Loucy (cell line): Measurements from ENCODE around the gene SNRPF.

ENCODE experiments used
- H2AFZ ChIP-seq: fragments of 200-600 bp; sonication (generic); 2 replicates; pipeline ENCODE4 v1.6.0; 2016; ENCODE audit warnings: antibody characterized with exemption, mild to moderate bottlenecking, low read length, moderate library complexity
- H3F3A ChIP-seq: fragments of 200-600 bp; 2 replicates; pipeline ENCODE4 v1.6.0; 2016; ENCODE audit warnings: antibody characterized with exemption, low read depth, mild to moderate bottlenecking
- H3K27me3 ChIP-seq: fragments of 200-600 bp; sonication (generic); 2 replicates; pipeline ENCODE4 v1.6.1; 2014; ENCODE audit warnings: low read length, mild to moderate bottlenecking; ENCODE audit not compliant: insufficient read depth, poor library complexity, severe bottlenecking
- H3K36me3 ChIP-seq: fragments of 200-600 bp; sonication (generic); 2 replicates; pipeline ENCODE4 v1.6.1; 2016; ENCODE audit warnings: low read length; ENCODE audit not compliant: insufficient read depth
- H3K4me1 ChIP-seq: fragments of 200-600 bp; sonication (generic); 2 replicates; pipeline ENCODE4 v1.5.1; 2014; ENCODE audit warnings: low read length, mild to moderate bottlenecking; ENCODE audit not compliant: insufficient read depth, poor library complexity, severe bottlenecking
- H3K4me2 ChIP-seq: fragments of 200-600 bp; sonication (generic); 2 replicates; pipeline ENCODE4 v1.6.0; 2014; ENCODE audit warnings: antibody characterized with exemption, low read length, low read depth, mild to moderate bottlenecking; ENCODE audit not compliant: poor library complexity, severe bottlenecking
- H3K4me3 ChIP-seq: fragments of 200-600 bp; sonication (generic); 2 replicates; pipeline ENCODE4 v1.5.1; 2014; ENCODE audit warnings: low read length, mild to moderate bottlenecking, mixed read lengths; ENCODE audit not compliant: poor library complexity, severe bottlenecking
- H3K79me2 ChIP-seq: fragments of 200-600 bp; sonication (generic); 2 replicates; pipeline ENCODE4 v1.6.1; 2014; ENCODE audit warnings: low read length; ENCODE audit not compliant: insufficient read depth
- H3K9ac ChIP-seq: fragments of 200-600 bp; sonication (generic); 2 replicates; pipeline ENCODE4 v1.6.0; 2014; ENCODE audit warnings: mild to moderate bottlenecking, low read depth, low read length, moderate library complexity; ENCODE audit not compliant: poor library complexity, severe bottlenecking
- H3K9me2 ChIP-seq: fragments of 200-600 bp; sonication (generic); replicated peaks from 2 replicates; pipeline ENCODE4 v1.6.1; 2016; ENCODE audit warnings: low read depth, low read length, mixed read lengths
- H3K9me3 ChIP-seq: fragments of 200-600 bp; sonication (generic); 2 replicates; pipeline ENCODE4 v1.6.1; 2014; ENCODE audit warnings: mild to moderate bottlenecking, antibody characterized with exemption, low read length, low read depth; ENCODE audit not compliant: insufficient read depth
- H4K20me1 ChIP-seq: fragments of 200-600 bp; sonication (generic); 2 replicates; pipeline ENCODE4 v1.6.0; 2014; ENCODE audit warnings: antibody characterized with exemption, low read length, mild to moderate bottlenecking; ENCODE audit not compliant: insufficient read depth, poor library complexity, severe bottlenecking
- EZH2phosphoT487 ChIP-seq: fragments of 200-600 bp; IDR thresholded peaks from 2 replicates; pipeline ENCODE4 v1.6.1; 2018; ENCODE audit warnings: antibody characterized with exemption, mild to moderate bottlenecking, moderate library complexity, borderline replicate concordance
- TF ChIP-seq, protein P1 (sequence below): fragments of 200-600 bp; sonication (generic); conservative IDR thresholded peaks from 2 replicates; pipeline ENCODE4 v1.5.1; 2014; ENCODE audit warnings: mild to moderate bottlenecking, antibody characterized with exemption, low read length

Gene SNRPF

DNA sequence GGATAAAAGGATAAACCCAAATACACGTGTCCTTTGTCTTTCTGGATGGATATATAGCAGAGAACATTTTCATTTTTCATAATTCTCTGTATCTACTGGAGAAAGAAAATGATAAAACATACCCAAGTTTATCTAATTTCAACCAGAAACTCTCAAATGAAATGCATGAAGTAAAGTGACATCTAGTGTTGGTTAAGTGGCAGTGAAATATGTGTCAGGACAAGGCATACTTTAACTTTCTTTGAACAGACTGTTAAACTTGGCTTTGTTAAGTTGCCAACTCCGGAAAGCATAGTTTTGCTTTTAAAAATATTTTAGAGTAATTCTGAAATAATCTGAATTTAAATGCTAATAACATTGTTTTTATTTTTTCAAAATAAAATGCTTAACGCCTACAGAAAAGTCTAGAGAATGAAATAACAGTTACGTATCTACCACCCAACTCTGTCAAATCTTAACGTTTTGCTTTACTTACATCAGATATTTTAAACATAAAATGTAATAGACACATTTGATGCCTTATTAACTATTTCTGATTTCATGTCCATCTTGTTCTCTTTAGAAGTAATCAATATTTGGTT lies 43.0 kb upstream of the SNRPF start:
- Histone ChIP-seq H2AFZ (no peak overlapping the region), H3K9me3 (no peaks in the 10 kb centered on the region), H3K4me2 (no peak overlapping the region), H3K79me2 (no peaks in the 10 kb centered on the region), H3K9ac (no peak overlapping the region), H3K27me3 (no peaks in the 10 kb centered on the region), H3K4me3 (no peak overlapping the region), H3K9me2 (no peaks in the 10 kb centered on the region), H4K20me1 (no peaks in the 10 kb centered on the region), H3K4me1 (no peaks in the 10 kb centered on the region), H3F3A (no peaks in the 10 kb centered on the region), H3K36me3 (no peaks in the 10 kb centered on the region)
- TF ChIP-seq EZH2phosphoT487, result no peak
- TF ChIP-seq, protein P1, sequence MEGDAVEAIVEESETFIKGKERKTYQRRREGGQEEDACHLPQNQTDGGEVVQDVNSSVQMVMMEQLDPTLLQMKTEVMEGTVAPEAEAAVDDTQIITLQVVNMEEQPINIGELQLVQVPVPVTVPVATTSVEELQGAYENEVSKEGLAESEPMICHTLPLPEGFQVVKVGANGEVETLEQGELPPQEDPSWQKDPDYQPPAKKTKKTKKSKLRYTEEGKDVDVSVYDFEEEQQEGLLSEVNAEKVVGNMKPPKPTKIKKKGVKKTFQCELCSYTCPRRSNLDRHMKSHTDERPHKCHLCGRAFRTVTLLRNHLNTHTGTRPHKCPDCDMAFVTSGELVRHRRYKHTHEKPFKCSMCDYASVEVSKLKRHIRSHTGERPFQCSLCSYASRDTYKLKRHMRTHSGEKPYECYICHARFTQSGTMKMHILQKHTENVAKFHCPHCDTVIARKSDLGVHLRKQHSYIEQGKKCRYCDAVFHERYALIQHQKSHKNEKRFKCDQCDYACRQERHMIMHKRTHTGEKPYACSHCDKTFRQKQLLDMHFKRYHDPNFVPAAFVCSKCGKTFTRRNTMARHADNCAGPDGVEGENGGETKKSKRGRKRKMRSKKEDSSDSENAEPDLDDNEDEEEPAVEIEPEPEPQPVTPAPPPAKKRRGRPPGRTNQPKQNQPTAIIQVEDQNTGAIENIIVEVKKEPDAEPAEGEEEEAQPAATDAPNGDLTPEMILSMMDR, result peak; percentile 87

DNA sequence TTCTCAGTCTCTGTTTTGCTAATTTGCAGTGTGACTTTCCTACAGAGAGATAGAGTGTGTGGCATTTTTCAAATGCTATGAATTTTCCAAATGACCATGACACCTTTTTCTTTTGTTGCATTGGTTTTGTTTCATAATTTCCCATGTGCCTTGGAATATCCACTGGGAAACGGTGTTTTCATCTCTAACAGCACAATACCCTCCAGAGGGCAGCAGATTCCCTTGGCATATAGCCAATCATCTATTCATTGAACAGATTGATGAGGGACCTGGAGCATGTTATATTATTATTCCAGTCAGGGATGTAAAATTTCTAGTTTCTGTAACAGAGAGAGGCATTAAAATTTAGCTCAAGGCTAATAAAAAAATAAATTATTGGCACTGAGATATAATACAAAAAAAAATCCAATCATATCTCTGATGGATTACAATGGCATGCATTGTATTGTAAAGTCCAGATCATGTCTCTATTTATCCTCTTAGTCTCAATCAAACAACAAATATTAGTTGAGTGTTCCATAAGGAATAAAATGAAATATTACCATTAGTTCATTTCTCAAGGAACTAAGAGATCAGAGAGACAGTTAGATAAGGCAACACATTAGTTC lies 38.6 kb upstream of the SNRPF start:
- no peak overlapping the region for H2AFZ ChIP-seq
- H3K4me1 ChIP-seq, result no peaks in the 10 kb centered on the region
- no peaks in the 10 kb centered on the region for H3K9me2 ChIP-seq
- no peaks in the 10 kb centered on the region for H4K20me1 ChIP-seq
- H3K4me2 ChIP-seq, result no peak overlapping the region
- no peaks in the 10 kb centered on the region for H3K36me3 ChIP-seq
- no peaks in the 10 kb centered on the region for H3F3A ChIP-seq
- TF ChIP-seq EZH2phosphoT487, result no peak
- TF ChIP-seq, protein P1, result peak; percentile 53
- H3K79me2 ChIP-seq, result no peaks in the 10 kb centered on the region
- no peak overlapping the region for H3K9ac ChIP-seq
- no peaks in the 10 kb centered on the region for H3K27me3 ChIP-seq
- H3K9me3 ChIP-seq, result no peaks in the 10 kb centered on the region
- H3K4me3 ChIP-seq, result no peak overlapping the region

DNA sequence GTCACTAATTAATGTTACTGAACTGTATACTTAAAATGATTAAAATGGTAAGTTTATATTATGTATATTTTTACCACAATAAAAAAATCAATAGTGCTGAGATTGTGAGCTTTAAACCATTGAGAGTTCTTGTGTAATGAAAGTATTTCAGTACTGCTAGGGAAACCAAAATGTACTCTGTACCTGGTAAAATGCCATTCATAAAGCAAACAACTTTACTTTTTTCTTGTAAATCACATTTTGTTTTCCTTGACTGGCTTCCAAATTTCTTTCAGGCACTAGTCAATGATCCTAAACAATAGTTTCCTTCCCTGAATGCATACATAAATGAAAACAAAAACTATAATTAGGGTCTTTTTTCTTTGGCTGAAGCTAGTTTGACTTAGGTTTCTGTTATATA lies 29.4 kb upstream of the SNRPF start:
- Histone ChIP-seq H3K4me1 (no peaks in the 10 kb centered on the region), H3K4me3 (no peak overlapping the region), H4K20me1 (no peaks in the 10 kb centered on the region), H3K9me3 (no peaks in the 10 kb centered on the region), H2AFZ (no peak overlapping the region; the same call in 1 of the 2 replicates), H3K79me2 (no peaks in the 10 kb centered on the region), H3K9ac (no peak overlapping the region), H3K27me3 (no peaks in the 10 kb centered on the region), H3K4me2 (no peak overlapping the region), H3K36me3 (no peaks in the 10 kb centered on the region), H3K9me2 (no peaks in the 10 kb centered on the region), H3F3A (no peaks in the 10 kb centered on the region)
- no peak for TF ChIP-seq EZH2phosphoT487
- TF ChIP-seq, protein P1, result no peak
